Measurements from ENCODE around the gene DAAM1. TPM values are rescaled to one million over a fixed set of nuclear protein-coding genes. Genes with fewer than 3 reads are reported as not detected.

DAAM1 gene
- total RNA-seq, 6 donors from 2014 or later, result 34.4 to 94.4 (median 55.5) TPM

GRCh38 chr14:59243174-59243573 is 54.7 kb downstream of the DAAM1 start:
- Histone ChIP-seq H3K36me3 (no peaks in the 10 kb centered on the region), H3K9me3 (no peaks in the 10 kb centered on the region), H3K27me3 (no peaks in the 10 kb centered on the region), H3K4me3 (no peak overlapping the region), H3K27ac (no peak overlapping the region), H3K4me1 (peaks cover 0 to 11% (median 8%) of the 10 kb centered on the region in 4 donors)
- TF ChIP-seq POLR2AphosphoS5 (IDR thresholded peaks at IDR 0.05) (no peak), CTCF (IDR thresholded peaks at IDR 0.05) (no peak), EP300 (IDR thresholded peaks at IDR 0.05) (no peak), POLR2A (IDR thresholded peaks at IDR 0.05) (no peak)
- 86 to 100% methylated on average over 1 of the region's 1 CpG for WGBS, 2 donors
- no peak for ATAC-seq (ENCODE audit: low FRiP score in 2 of 2)
- DNase-seq, result no peak

GRCh38 chr14:59244581-59244980 is 56.1 kb downstream of the DAAM1 start:
- Histone ChIP-seq H3K4me3 (no peak overlapping the region), H3K9me3 (no peaks in the 10 kb centered on the region), H3K27ac (no peak overlapping the region), H3K4me1 (peaks cover 12 to 23% (median 18%) of the 10 kb centered on the region in 4 donors), H3K27me3 (no peaks in the 10 kb centered on the region), H3K36me3 (no peaks in the 10 kb centered on the region)
- DNase-seq (no peak), ATAC-seq (ENCODE audit: low FRiP score in 2 of 2) (no peak)
- 63 to 72% methylated on average over 2 of the region's 2 CpGs for WGBS, 2 donors
- TF ChIP-seq CTCF (IDR thresholded peaks at IDR 0.05) (no peak), POLR2A (IDR thresholded peaks at IDR 0.05) (no peak), POLR2AphosphoS5 (IDR thresholded peaks at IDR 0.05) (no peak), EP300 (IDR thresholded peaks at IDR 0.05) (no peak)

GRCh38 chr14:59245809-59246295 is 57.4 kb downstream of the DAAM1 start:
- Histone ChIP-seq H3K27me3 (no peaks in the 10 kb centered on the region), H3K9me3 (no peaks in the 10 kb centered on the region), H3K36me3 (no peaks in the 10 kb centered on the region), H3K4me1 (peaks cover 14 to 30% (median 20%) of the 10 kb centered on the region in 4 donors), H3K4me3 (no peak overlapping the region), H3K27ac (no peak overlapping the region)
- DNase-seq, result no peak
- ATAC-seq (ENCODE audit: low FRiP score in 2 of 2), result no peak
- TF ChIP-seq POLR2AphosphoS5 (IDR thresholded peaks at IDR 0.05) (no peak), EP300 (IDR thresholded peaks at IDR 0.05) (no peak), POLR2A (IDR thresholded peaks at IDR 0.05) (no peak), CTCF (IDR thresholded peaks at IDR 0.05) (no peak)
- WGBS, 2 donors, result 83 to 90% methylated on average over 1 of the region's 1 CpG

DNA sequence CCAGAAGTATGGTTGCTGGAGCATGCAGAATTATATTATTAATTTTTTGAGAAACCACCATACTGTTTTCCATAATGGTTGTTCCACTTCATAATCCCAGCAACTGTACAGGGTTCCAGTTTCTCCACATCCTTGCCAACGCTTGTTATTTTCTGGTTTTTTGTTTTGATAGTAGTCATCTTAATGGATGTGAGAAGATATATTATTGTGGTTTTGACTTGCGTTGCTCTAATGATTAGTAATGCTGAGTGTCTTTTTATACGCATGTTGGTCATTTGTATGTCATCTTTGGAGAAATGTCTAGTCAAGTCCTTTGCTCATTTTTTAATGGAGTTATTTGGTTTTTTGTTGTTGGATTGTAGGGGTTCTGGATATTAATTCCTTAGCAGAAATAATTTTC is 58.1 kb downstream of the DAAM1 start:
- DNase-seq, result no peak
- Histone ChIP-seq H3K36me3 (no peaks in the 10 kb centered on the region), H3K4me1 (peaks cover 14 to 30% (median 17%) of the 10 kb centered on the region in 4 donors), H3K4me3 (no peak overlapping the region), H3K27ac (no peak overlapping the region), H3K9me3 (no peaks in the 10 kb centered on the region), H3K27me3 (no peaks in the 10 kb centered on the region)
- WGBS, 2 donors, result 77 to 84% methylated on average over 3 of the region's 3 CpGs
- TF ChIP-seq POLR2A (IDR thresholded peaks at IDR 0.05) (no peak), POLR2AphosphoS5 (IDR thresholded peaks at IDR 0.05) (no peak), CTCF (IDR thresholded peaks at IDR 0.05) (no peak), EP300 (IDR thresholded peaks at IDR 0.05) (no peak)
- ATAC-seq (ENCODE audit: low FRiP score in 2 of 2), result no peak

Data from upper lobe of left lung (tissue), 6 donors.